ENCODE measurements around the gene KRT84.

DNA sequence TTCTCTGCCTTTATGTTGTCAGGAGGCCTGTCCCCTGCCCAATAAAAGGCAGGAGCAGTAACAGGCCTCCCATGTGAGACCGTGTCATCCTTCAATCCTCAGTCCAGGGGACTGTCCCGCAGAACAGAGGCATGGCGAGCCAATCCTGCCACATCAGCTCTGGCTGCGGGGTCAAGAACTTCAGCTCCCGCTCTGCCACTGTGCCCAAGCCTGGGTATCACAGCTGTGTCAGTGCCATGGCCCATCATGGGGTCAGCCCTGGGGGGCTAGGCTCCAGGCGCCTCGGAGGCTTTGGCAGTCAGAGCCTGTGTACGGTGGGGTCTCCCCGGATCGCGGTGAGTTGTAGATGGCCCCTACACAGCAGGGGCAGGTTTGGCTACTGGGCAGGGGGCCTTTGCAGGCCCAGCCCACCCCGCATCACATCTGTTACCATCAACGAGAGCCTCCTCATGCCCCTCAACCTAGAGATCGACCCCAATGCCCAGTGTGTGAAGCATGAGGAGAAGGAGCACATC is 44.3 kb downstream of the KRT84 start:
- TF ChIP-seq, protein P1, sequence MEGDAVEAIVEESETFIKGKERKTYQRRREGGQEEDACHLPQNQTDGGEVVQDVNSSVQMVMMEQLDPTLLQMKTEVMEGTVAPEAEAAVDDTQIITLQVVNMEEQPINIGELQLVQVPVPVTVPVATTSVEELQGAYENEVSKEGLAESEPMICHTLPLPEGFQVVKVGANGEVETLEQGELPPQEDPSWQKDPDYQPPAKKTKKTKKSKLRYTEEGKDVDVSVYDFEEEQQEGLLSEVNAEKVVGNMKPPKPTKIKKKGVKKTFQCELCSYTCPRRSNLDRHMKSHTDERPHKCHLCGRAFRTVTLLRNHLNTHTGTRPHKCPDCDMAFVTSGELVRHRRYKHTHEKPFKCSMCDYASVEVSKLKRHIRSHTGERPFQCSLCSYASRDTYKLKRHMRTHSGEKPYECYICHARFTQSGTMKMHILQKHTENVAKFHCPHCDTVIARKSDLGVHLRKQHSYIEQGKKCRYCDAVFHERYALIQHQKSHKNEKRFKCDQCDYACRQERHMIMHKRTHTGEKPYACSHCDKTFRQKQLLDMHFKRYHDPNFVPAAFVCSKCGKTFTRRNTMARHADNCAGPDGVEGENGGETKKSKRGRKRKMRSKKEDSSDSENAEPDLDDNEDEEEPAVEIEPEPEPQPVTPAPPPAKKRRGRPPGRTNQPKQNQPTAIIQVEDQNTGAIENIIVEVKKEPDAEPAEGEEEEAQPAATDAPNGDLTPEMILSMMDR (IDR thresholded peaks at IDR 0.05) = no peak
- TF ChIP-seq POLR2AphosphoS5 (IDR thresholded peaks at IDR 0.05) = no peak
- TF ChIP-seq EP300 (IDR thresholded peaks at IDR 0.05) = no peak

All from stomach (tissue), 4 donors.